ENCODE results near the gene CHAF1A.
A peak's percentile ranks its signal among the peaks of the same experiment; 100 is the strongest.

Gene CHAF1A

GRCh38 chr19:4473011-4473762 is 70.7 kb downstream of the CHAF1A start:
- H3K27ac ChIP-seq (ENCODE audit: low read depth, low read length) = no peak overlapping the region
- peaks cover 29% of the 10 kb centered on the region for H3K4me1 ChIP-seq (ENCODE audit: control insufficient read depth, low read length)
- H3K9me2 ChIP-seq (replicated peaks; ENCODE audit: control insufficient read depth, low read length) = no peaks in the 10 kb centered on the region
- H3K4me3 ChIP-seq (ENCODE audit: low read length) = peak overlapping the region; percentile 82
- H4K20me1 ChIP-seq (ENCODE audit: control insufficient read depth, insufficient read depth, low read depth, low read length) = no peaks in the 10 kb centered on the region
- H3K4me2 ChIP-seq (ENCODE audit: low read length) = peak overlapping the region; percentile 69
- peaks cover 33% of the 10 kb centered on the region for H3K79me2 ChIP-seq (ENCODE audit: control insufficient read depth, low read length)
- no peak for TF ChIP-seq EZH2phosphoT487 (IDR thresholded peaks at IDR 0.05; ENCODE audit: borderline replicate concordance, low read length)
- TF ChIP-seq CTCF (IDR thresholded peaks at IDR 0.05; ENCODE audit: low read depth, low read length, poor library complexity, severe bottlenecking) = no peak
- H3F3A ChIP-seq (ENCODE audit: control insufficient read depth, insufficient read depth) = peaks cover 9% of the 10 kb centered on the region
- H3K27me3 ChIP-seq (ENCODE audit: control insufficient read depth, low read length) = no peaks in the 10 kb centered on the region
- H3K36me3 ChIP-seq (ENCODE audit: control insufficient read depth, low read length) = peaks cover 23% of the 10 kb centered on the region
- no peaks in the 10 kb centered on the region for H3K9me3 ChIP-seq (ENCODE audit: control insufficient read depth, insufficient read depth, low read length)

DNA sequence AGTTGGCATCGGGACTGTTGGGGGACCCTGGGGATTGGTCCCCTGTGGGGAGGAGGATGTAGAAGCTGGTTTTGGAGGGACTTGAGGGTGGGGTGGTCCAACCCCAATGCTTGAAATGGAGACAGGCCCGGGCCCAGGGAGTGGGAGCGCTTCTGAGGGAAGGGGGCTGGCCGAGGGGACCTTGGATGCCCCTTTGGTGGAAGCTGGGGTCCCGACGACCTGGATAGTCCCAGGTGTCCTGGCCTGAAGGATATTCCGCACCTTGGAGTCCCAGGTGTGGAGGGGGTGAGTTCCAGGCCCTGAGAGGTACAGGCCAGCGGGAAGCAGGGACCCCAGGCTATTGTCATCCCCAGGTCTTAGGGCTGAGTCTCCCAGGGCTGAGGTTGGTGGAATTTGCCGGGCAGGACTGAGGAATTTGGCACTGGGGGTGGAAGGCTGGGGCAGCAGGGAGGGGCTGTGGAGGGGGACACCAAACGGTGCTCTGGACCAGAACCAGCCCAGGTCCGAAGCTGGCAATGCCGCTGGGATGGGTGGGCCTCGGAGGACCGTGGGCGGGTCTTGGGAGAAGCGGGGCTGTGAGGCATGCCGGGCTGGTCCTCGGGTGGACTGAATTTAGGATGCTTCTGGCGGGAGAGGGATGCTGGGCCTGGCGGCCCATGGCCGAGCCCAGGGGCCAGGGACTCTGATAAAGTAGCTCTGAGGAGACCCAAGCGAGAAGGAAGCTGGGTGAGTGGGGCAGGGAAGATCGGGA is 71.5 kb downstream of the CHAF1A start:
- H3K27ac ChIP-seq (ENCODE audit: low read depth, low read length) = no peak overlapping the region
- TF ChIP-seq CTCF (IDR thresholded peaks at IDR 0.05; ENCODE audit: low read depth, low read length, poor library complexity, severe bottlenecking) (no peak), EZH2phosphoT487 (IDR thresholded peaks at IDR 0.05; ENCODE audit: borderline replicate concordance, low read length) (no peak)
- peaks cover 26% of the 10 kb centered on the region for H3K36me3 ChIP-seq (ENCODE audit: control insufficient read depth, low read length)
- peak overlapping the region; percentile 69 for H3K4me2 ChIP-seq (ENCODE audit: low read length)
- peaks cover 9% of the 10 kb centered on the region for H3F3A ChIP-seq (ENCODE audit: control insufficient read depth, insufficient read depth)
- H3K4me1 ChIP-seq (ENCODE audit: control insufficient read depth, low read length) = peaks cover 29% of the 10 kb centered on the region
- no peaks in the 10 kb centered on the region for H4K20me1 ChIP-seq (ENCODE audit: control insufficient read depth, insufficient read depth, low read depth, low read length)
- H3K9me2 ChIP-seq (replicated peaks; ENCODE audit: control insufficient read depth, low read length) = no peaks in the 10 kb centered on the region
- H3K79me2 ChIP-seq (ENCODE audit: control insufficient read depth, low read length) = peaks cover 33% of the 10 kb centered on the region
- H3K27me3 ChIP-seq (ENCODE audit: control insufficient read depth, low read length) = no peaks in the 10 kb centered on the region
- H3K4me3 ChIP-seq (ENCODE audit: low read length) = peak overlapping the region; percentile 82
- H3K9me3 ChIP-seq (ENCODE audit: control insufficient read depth, insufficient read depth, low read length) = no peaks in the 10 kb centered on the region

DNA sequence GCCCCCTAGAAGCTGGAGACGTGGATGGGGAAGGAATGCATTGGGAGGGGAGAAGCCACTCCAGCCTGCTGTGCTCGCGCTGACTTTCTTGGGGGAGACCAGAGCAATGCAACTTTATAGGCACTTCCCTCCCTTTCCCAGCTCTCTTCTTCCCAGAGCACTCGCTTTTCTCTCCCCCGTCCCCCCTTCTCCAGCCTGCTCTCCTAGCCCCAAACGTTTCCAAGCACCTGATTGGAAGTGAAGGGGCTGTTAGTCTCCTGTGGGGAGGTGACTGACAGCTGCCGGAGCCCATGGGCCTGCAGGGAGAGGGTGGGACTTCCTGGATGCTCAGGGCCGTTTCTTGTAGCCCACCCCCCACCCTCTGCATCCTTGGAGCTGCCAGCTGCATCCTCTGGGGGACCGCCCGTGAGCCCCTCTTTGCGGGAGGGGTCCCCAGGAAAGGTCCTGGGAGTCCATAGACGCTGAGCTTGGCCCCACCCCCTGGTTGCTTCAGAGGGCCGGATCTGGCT is 72.1 kb downstream of the CHAF1A start:
- Histone ChIP-seq H3K36me3 (ENCODE audit: control insufficient read depth, low read length) (peaks cover 26% of the 10 kb centered on the region), H3K27ac (ENCODE audit: low read depth, low read length) (no peak overlapping the region), H3K4me2 (ENCODE audit: low read length) (peak overlapping the region; percentile 69), H3K27me3 (ENCODE audit: control insufficient read depth, low read length) (no peaks in the 10 kb centered on the region), H3K4me1 (ENCODE audit: control insufficient read depth, low read length) (peaks cover 29% of the 10 kb centered on the region), H4K20me1 (ENCODE audit: control insufficient read depth, insufficient read depth, low read depth, low read length) (no peaks in the 10 kb centered on the region), H3F3A (ENCODE audit: control insufficient read depth, insufficient read depth) (peaks cover 9% of the 10 kb centered on the region), H3K9me3 (ENCODE audit: control insufficient read depth, insufficient read depth, low read length) (no peaks in the 10 kb centered on the region), H3K4me3 (ENCODE audit: low read length) (peak overlapping the region; percentile 82), H3K9me2 (replicated peaks; ENCODE audit: control insufficient read depth, low read length) (no peaks in the 10 kb centered on the region), H3K79me2 (ENCODE audit: control insufficient read depth, low read length) (peaks cover 33% of the 10 kb centered on the region)
- TF ChIP-seq EZH2phosphoT487 (IDR thresholded peaks at IDR 0.05; ENCODE audit: borderline replicate concordance, low read length) (no peak), CTCF (IDR thresholded peaks at IDR 0.05; ENCODE audit: low read depth, low read length, poor library complexity, severe bottlenecking) (no peak)
